ENCODE results near the gene EYS. TPM values are rescaled to one million over a fixed set of nuclear protein-coding genes. Genes with fewer than 3 reads are reported as not detected.

The EYS gene
- total and polyA plus RNA-seq, 4 donors, result 0.08 to 0.63 (median 0.36) TPM

GRCh38 chr6:63671098-63671754 lies 2035.8 kb downstream of the EYS start:
- TF ChIP-seq GABPA (IDR thresholded peaks at IDR 0.05 in 1 of 2, conservative IDR thresholded peaks at IDR 0.05 in 1 of 2), result no peak
- no peak for TF ChIP-seq RAD21 (IDR thresholded peaks at IDR 0.05)
- TF ChIP-seq, protein P1, sequence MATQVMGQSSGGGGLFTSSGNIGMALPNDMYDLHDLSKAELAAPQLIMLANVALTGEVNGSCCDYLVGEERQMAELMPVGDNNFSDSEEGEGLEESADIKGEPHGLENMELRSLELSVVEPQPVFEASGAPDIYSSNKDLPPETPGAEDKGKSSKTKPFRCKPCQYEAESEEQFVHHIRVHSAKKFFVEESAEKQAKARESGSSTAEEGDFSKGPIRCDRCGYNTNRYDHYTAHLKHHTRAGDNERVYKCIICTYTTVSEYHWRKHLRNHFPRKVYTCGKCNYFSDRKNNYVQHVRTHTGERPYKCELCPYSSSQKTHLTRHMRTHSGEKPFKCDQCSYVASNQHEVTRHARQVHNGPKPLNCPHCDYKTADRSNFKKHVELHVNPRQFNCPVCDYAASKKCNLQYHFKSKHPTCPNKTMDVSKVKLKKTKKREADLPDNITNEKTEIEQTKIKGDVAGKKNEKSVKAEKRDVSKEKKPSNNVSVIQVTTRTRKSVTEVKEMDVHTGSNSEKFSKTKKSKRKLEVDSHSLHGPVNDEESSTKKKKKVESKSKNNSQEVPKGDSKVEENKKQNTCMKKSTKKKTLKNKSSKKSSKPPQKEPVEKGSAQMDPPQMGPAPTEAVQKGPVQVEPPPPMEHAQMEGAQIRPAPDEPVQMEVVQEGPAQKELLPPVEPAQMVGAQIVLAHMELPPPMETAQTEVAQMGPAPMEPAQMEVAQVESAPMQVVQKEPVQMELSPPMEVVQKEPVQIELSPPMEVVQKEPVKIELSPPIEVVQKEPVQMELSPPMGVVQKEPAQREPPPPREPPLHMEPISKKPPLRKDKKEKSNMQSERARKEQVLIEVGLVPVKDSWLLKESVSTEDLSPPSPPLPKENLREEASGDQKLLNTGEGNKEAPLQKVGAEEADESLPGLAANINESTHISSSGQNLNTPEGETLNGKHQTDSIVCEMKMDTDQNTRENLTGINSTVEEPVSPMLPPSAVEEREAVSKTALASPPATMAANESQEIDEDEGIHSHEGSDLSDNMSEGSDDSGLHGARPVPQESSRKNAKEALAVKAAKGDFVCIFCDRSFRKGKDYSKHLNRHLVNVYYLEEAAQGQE (IDR thresholded peaks at IDR 0.05), result no peak
- TF ChIP-seq TAF1 (conservative IDR thresholded peaks at IDR 0.05), result no peak
- TF ChIP-seq JUND (IDR thresholded peaks at IDR 0.05), result no peak
- TF ChIP-seq EGR1 (IDR thresholded peaks at IDR 0.05; ENCODE audit: low read depth in 2 of 2), result no peak
- Histone ChIP-seq H3K4me3 (ENCODE audit: low read depth in 1 of 3, low read length in 3 of 3) (no peak overlapping the region), H3K36me3 (ENCODE audit: control insufficient read depth in 4 of 4, insufficient read depth in 3 of 4, low read depth in 1 of 4, low read length in 3 of 4) (no peaks in the 10 kb centered on the region), H3K27ac (ENCODE audit: low read depth in 1 of 2, low read length in 2 of 2) (no peak overlapping the region), H3K9ac (ENCODE audit: low read depth in 1 of 2, low read length in 2 of 2) (no peak overlapping the region), H3K4me1 (ENCODE audit: control insufficient read depth in 4 of 4, insufficient read depth in 4 of 4, low read length in 3 of 4) (peaks cover 0 to 30% (median 8%) of the 10 kb centered on the region in 4 donors), H3K27me3 (ENCODE audit: control insufficient read depth in 4 of 4, insufficient read depth in 4 of 4, low read length in 3 of 4) (no peaks in the 10 kb centered on the region), H3K9me3 (ENCODE audit: control insufficient read depth in 4 of 4, low read length in 3 of 4) (no peaks in the 10 kb centered on the region)
- no peak for DNase-seq (ENCODE audit: low spot score)
- WGBS, result 51% methylated on average over 6 of the region's 6 CpGs
